Keratinocyte (primary cell): Measurements from ENCODE around the gene NPM1.

Source experiments
- EZH2 ChIP-seq: IDR thresholded peaks from one replicate; pipeline ENCODE4 v1.6.1; 2012; ENCODE audit warnings: inconsistent platforms, mild to moderate bottlenecking, low read length, moderate library complexity
- TF ChIP-seq, protein P1 (sequence below), 3 experiments: IDR thresholded peaks in 1 of 3; conservative IDR thresholded peaks in 1 of 3; optimal IDR thresholded peaks in 1 of 3; 2 replicates in 2 of 3; 3 replicates in 1 of 3; pipeline versions ENCODE3 to v1.5.1; 2011; ENCODE audit warnings: low read length in 3 of 3, mild to moderate bottlenecking in 3 of 3, moderate library complexity in 2 of 3, control low read depth in 1 of 3, inconsistent platforms in 1 of 3; ENCODE audit not compliant: insufficient read depth in 2 of 3; ENCODE audit errors: extremely low read depth in 1 of 3

DNA sequence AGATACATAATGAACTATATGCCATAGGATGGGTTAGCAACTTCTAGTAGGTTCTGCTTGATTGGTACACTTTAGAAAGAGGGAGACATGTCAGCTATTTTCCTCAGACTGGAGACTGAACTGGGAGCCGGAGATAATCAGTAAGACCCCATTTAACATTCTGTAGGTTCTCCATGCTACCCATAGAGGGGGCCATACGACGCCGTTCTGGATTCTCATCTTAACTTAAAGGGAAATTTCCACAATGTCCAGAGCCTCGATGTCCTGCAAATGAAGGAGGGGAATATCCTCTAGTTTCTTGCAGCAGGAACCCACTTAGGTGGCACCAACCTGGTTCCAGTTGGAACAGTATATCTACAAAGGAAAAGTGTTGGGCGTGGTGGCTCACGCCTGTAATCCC lies 22.3 kb upstream of the NPM1 start:
- no peak for TF ChIP-seq EZH2
- TF ChIP-seq, protein P1, sequence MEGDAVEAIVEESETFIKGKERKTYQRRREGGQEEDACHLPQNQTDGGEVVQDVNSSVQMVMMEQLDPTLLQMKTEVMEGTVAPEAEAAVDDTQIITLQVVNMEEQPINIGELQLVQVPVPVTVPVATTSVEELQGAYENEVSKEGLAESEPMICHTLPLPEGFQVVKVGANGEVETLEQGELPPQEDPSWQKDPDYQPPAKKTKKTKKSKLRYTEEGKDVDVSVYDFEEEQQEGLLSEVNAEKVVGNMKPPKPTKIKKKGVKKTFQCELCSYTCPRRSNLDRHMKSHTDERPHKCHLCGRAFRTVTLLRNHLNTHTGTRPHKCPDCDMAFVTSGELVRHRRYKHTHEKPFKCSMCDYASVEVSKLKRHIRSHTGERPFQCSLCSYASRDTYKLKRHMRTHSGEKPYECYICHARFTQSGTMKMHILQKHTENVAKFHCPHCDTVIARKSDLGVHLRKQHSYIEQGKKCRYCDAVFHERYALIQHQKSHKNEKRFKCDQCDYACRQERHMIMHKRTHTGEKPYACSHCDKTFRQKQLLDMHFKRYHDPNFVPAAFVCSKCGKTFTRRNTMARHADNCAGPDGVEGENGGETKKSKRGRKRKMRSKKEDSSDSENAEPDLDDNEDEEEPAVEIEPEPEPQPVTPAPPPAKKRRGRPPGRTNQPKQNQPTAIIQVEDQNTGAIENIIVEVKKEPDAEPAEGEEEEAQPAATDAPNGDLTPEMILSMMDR (optimal IDR thresholded peaks at IDR 0.05 in 1 of 3, IDR thresholded peaks at IDR 0.05 in 1 of 3, conservative IDR thresholded peaks at IDR 0.05 in 1 of 3; ENCODE audit: extremely low read depth in 1 of 3, insufficient read depth in 2 of 3, low read length in 3 of 3), result peak in 1 of 3 experiments; percentile 6
